HTR-8/SVneo (cell line): ENCODE data around the gene PML.

Source experiments
- DNase-seq: peaks from one replicate; pipeline ENCODE4 v3.0.0; 2011; ENCODE audit warnings: low spot score, mixed read lengths; ENCODE audit not compliant: insufficient read length
- FAIRE-seq: peaks from 2 replicates; lab custom pipeline; 2011; peaks lifted over from hg19 to GRCh38; lab: Jason Lieb, UNC

Gene PML

GRCh38 chr15:73997986-73998385 lies 3.5 kb downstream of the PML start:
- FAIRE-seq (no peak), DNase-seq (no peak)

GRCh38 chr15:74006774-74007639 lies 12.5 kb downstream of the PML start:
- DNase-seq (no peak), FAIRE-seq (no peak)

- no peak for DNase-seq
- FAIRE-seq, result no peak
Observed at GRCh38 chr15:74007820-74008371, 13.4 kb downstream of the PML start.

GRCh38 chr15:74008901-74009300 lies 14.4 kb downstream of the PML start:
- DNase-seq (no peak), FAIRE-seq (no peak)

GRCh38 chr15:74010929-74011540 lies 16.5 kb downstream of the PML start:
- no peak for DNase-seq
- FAIRE-seq, result no peak

GRCh38 chr15:74011610-74012009 lies 17.1 kb downstream of the PML start:
- DNase-seq, result no peak
- no peak for FAIRE-seq

GRCh38 chr15:74013374-74013894 lies 18.9 kb downstream of the PML start:
- FAIRE-seq, result no peak

GRCh38 chr15:74019734-74020133 lies 25.2 kb downstream of the PML start:
- FAIRE-seq (no peak), DNase-seq (no peak)

More at GRCh38 chr15:74013374-74013894, 18.9 kb downstream of the PML start:
- DNase-seq, result no peak

GRCh38 chr15:74022706-74023470 lies 28.4 kb downstream of the PML start:
- DNase-seq (no peak), FAIRE-seq (no peak)

GRCh38 chr15:74024687-74025086 lies 30.2 kb downstream of the PML start:
- DNase-seq, result no peak
- no peak for FAIRE-seq

- DNase-seq (no peak), FAIRE-seq (no peak)
Observed at GRCh38 chr15:74025436-74025835, 30.9 kb downstream of the PML start.

GRCh38 chr15:74027688-74028087 lies 33.2 kb downstream of the PML start:
- DNase-seq, result no peak
- FAIRE-seq, result no peak

- no peak for FAIRE-seq
- no peak for DNase-seq
Observed at GRCh38 chr15:74028646-74029045, 34.1 kb downstream of the PML start.

- FAIRE-seq, result no peak
- no peak for DNase-seq
Observed at GRCh38 chr15:74032046-74032445, 37.5 kb downstream of the PML start.

GRCh38 chr15:74032606-74033561 lies 38.4 kb downstream of the PML start:
- DNase-seq (no peak), FAIRE-seq (no peak)

GRCh38 chr15:74034206-74034755 lies 39.8 kb downstream of the PML start:
- FAIRE-seq (no peak), DNase-seq (no peak)

- no peak for DNase-seq
Observed at GRCh38 chr15:74035121-74036017, 40.9 kb downstream of the PML start.

More at GRCh38 chr15:74035121-74036017, 40.9 kb downstream of the PML start:
- no peak for FAIRE-seq
